Myocyte (in vitro differentiated cells): ENCODE results near the gene KCTD1. TPM values are rescaled to one million over a fixed set of nuclear protein-coding genes. Genes with fewer than 3 reads are reported as not detected.

Experiments
- DNase-seq: peaks from one replicate; pipeline ENCODE4 v3.0.0-alpha.2; 2012; ENCODE audit warnings: low read depth
- polyA plus RNA-seq: library from polyadenylated mRNA; unstranded; fragments of >200 nt; gene quantifications from one replicate; pipeline ENCODE4 v1.2.1, GENCODE V29; 2012; ENCODE audit warnings: missing spikeins
- total RNA-seq: library from RNA; depleted of rRNA; stranded (reverse); fragments of >200 nt; gene quantifications from 2 replicates; pipeline ENCODE4 v1.2.3, GENCODE V29; 2014

The KCTD1 gene
- 5.8 and 8.3 TPM in 2 replicates for total RNA-seq
- polyA plus RNA-seq, result 5.8 TPM

DNA sequence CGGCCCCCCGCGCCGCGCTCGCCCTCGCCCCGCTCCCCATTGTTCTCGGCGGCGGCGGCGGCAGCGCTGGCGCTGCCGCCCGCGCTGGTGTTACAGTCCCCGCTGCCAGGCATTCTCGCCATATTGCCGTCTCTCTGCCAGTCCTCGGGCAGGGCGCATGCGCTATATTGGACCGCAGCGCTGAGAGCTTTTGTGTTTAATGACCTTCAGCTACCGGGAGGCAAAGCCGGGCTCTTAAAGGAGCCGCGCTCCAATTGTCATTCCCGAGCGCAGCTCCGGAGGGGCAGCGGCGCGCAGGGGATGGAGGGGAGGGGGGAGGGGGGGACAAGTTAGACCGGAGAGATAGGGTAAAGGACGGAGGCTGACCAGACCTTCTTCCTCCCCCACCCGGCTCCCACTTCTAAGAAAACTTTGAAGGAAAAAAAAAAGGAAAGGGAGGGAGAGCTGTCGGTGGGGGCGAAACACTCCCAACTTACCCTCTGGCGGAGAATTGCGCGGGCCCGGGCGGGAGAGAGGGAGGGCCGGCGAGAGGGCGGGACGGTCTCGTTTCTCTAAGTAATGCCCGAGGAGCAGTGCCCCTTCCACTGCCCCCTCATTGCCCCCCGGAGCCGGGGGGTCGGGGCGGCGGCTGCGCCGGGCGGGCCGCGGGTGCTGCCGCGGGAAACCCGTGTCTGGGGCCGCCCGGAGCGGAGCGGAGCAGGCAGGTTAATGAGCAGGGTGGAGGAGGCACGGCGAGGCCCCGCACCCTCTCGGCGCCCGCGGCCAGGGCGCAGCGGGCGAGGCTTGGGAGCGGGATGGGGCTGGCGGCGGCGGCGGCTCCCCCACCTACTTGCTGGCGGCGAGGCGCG lies at the start of gene KCTD1:
KCTD1 (minus strand) TSS at position 139 of the 848 bp plus-strand sequence; CDS start at position 122, 17 bp downstream.
- DNase-seq, result peak; percentile 89

DNA sequence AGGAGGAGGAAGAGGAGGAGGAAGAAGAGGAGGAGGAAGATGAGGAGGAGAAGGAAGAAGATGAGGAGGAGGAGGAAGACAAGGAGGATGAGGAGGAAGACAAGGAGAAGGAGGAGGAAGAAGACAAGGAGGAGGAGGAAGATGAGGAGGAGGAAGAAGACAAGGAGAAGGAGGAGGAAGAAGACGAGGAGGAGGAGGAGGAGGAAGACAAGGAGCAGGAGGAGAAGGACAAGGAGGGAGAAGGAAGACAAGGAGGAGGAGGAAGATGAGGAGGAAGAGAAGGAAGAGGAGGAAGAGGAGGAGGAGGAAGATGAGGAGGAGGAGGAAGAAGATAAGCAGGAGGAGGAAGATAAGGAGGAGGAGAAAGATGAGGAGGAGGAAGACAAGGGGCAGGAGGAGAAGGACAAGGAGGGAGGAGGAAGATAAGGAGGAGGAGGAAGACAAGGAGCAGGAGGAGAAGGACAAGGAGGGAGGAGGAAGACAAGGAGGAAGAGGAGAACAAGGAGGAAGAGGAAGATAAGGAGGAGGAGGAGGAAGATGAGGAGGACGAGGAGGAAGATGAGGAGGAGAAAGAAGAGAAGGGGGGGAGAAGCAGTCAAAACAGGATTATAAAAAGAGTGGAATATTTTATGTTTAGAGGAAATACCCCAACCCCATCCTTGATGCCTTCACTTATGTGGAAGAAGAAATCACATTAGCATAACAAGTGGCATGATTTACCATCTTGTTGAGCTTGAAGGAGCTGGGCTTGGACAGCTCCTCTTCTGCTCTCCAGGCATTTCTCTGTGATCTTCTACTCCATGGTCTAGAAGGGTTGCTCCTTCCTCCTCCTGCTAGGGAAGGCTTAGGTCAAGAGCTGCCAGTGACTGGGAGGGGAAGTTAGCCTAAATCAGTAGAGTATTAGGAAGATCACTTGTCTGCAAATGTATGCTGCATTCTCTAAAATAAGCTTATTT lies 45.3 kb upstream of the KCTD1 start:
- DNase-seq, result no peak

GRCh38 chr18:26584745-26585144 lies 36.4 kb upstream of the KCTD1 start:
- DNase-seq, result no peak

- peak; percentile 31 for DNase-seq
Measured at GRCh38 chr18:26579941-26580618, 31.7 kb upstream of the KCTD1 start.

- no peak for DNase-seq
Measured at GRCh38 chr18:26575865-26576217, 27.5 kb upstream of the KCTD1 start.

DNA sequence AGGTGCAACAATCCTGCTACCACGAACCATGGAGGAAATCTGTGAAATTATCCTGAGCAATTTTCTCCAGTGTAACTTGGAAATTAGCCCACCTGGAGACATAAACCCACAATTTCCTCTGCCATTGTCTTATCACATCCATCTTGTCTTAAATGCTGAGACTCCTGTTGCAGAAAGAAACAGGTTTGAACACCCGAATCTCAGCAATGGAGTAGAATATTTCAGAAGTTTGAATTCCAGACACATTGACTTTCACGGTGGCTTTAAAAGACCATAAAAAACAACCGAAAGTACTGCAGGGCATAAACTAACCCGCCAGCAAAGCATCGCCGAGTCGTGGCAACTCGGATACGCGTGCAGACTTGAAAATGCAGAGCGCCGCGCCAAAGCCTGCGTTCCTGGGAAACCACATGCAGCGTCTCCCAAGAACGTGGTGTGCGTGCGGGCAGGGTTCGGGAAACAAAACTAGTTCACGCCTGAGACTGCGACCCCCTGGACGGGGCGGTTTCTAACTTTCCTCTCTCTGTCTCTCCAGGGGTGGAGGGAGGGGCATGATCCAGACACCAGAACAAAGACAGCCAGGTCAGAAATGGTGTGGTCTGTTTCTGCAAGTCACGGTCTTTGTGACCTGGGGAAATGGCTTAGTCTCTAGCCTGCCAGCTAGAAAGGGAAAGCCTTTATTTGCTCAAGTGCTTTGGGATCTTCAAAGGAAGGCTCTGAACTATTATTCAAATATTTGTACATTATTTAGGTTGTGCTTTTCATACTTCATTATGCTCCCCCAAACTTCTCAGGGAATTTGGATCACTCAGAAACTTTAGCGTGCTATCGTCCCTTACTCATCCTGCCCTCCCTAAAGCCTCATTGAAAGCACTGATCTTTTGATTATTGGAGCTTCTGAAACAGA lies 26.9 kb upstream of the KCTD1 start:
- peak; percentile 39 for DNase-seq

DNA sequence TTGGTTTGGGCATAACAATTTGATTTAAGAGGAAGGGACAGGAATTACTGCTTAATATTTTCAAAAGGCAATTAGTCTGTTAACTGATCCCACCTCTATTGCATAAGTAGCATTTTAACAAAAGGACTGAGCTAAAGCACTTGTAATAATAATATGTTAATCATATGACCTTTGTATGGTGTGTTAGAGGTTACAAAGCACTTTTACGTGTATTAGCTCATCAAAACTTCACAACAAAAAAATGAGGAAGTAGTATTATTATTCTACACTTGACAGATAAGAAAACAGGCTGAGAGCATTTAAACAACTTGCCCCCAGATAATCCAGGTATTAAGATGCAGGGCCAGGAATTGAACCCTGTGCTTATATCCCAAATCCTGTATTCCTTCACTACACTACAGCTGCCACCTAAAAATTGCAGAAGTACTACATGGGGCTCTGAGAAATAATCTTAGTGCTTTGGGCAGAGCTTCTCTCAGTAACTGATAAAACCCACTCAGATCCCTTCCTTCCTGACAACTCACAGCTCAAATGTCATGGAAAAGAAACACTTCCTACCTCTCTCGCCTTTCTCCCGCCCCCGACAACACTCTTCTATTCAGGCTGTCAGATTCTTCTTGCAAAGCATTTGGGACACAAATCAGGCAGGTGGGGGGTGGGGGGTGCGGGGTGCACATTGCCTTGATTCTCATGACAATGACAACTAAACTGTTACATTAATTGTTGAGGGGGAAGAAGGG lies 20.7 kb upstream of the KCTD1 start:
- no peak for DNase-seq

DNA sequence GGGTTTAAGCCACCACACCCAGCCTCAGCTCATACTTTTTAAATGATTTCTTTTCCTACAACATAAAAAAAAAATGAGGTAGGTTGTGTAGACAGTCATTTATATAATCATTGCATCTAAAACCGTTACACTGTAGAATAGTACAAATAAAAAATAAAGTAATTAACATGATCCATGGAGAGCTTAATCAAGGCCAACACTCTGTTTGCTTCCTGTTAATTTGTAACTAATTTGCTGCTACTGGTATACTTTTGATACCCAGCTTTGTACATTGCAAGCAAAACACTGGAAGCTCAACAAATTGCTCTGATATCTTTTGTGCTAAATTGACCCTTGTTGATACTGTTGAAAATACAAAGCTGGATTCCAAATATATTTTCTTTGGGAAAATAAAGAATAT lies 20.2 kb upstream of the KCTD1 start:
- DNase-seq, result no peak

DNA sequence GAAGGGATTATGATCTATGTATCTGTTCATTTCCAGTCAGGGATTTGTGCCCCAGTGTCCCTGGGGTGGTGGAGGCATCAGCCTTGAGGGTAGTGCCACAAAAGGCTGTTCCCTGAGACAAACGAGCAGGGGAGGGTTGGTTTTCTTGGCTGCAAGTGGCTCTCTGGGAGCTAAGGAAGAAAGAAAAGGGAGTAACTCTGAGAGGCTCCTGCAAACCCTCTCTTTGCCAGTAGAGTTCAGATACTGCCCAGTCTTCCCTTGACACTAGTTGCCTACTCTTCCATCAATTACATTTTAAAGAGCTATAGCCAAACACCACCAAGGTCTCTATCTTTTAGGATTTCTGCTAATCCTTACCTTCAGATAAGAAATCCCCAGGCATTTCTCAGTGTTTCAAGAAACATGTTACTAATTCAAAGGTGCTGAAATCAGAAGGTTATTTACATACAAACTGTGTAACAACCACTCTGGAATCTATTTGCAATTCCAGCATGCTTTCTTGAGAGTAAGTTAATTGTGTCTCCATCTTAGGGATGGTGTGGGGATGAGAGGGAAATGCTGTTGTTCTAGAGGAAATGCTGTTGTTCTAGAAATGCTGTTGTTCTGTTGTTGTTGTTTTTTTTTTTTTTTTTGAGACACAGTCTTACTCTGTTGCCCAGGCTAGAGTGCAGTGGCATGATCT lies 18.7 kb upstream of the KCTD1 start:
- no peak for DNase-seq

GRCh38 chr18:26565514-26565913 lies 17.2 kb upstream of the KCTD1 start:
- DNase-seq, result no peak

- no peak for DNase-seq
Measured at GRCh38 chr18:26563024-26563423, 14.7 kb upstream of the KCTD1 start.

- no peak for DNase-seq
Measured at GRCh38 chr18:26562568-26562967, 14.2 kb upstream of the KCTD1 start.

DNA sequence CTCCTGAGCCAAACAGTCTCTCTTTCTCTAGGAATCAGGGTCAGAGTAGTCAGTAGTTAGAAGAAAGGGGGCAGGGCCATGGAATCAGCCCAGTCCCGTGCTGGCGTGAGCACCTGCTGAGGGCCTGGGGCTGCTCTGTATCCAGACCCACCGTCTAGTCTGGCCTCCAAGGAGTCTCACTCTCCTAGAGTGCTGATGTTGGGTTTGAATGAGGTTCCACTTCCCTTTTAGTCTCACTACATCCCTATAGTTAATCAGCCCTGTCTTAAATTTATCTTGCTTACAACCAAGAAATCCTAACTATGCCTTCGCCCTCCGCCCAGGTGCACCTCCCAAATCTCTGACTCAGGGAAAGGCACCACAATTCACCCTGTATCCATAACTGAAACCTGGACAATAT lies 13.4 kb upstream of the KCTD1 start:
- no peak for DNase-seq

DNA sequence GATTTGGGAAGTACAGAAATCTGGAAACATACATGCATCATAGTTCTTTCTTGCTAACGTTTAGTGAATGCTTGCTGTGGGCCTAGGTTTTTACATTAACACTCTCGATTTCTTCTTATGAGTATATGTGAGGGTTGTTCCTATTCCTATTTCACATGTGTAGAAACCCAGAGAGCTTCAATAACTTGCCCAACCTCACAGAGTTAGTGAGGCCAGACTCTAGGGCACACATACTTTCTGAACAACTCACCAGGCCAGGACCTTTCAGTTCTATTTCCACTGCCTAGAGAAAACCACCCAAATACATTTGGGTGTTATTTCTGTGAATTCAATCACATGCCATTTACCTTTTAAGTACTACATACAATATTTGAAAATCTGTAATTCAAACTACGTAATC lies 8.2 kb upstream of the KCTD1 start:
- DNase-seq, result no peak

GRCh38 chr18:26555804-26556553 lies 7.6 kb upstream of the KCTD1 start:
- no peak for DNase-seq

- no peak for DNase-seq
Measured at GRCh38 chr18:26553943-26554342, 5.6 kb upstream of the KCTD1 start.

DNA sequence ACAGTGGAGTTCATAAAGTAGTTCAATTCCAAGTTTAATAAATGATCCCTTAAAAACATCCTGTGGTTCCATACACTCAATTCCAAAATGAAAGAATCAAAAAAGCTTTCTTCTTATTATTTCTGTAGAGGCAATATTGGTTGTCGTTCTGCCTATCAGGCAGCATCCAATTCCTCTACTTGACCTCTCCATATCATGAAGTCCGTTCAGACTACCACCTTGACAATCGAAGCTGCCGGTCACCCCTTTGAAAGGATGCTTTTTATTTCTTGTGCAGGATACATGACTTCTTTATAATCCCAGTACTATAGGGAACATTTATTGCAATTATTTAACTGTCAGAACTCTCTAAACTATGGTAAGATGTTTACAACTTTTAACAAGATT lies 3.3 kb upstream of the KCTD1 start:
- DNase-seq, result no peak

DNA sequence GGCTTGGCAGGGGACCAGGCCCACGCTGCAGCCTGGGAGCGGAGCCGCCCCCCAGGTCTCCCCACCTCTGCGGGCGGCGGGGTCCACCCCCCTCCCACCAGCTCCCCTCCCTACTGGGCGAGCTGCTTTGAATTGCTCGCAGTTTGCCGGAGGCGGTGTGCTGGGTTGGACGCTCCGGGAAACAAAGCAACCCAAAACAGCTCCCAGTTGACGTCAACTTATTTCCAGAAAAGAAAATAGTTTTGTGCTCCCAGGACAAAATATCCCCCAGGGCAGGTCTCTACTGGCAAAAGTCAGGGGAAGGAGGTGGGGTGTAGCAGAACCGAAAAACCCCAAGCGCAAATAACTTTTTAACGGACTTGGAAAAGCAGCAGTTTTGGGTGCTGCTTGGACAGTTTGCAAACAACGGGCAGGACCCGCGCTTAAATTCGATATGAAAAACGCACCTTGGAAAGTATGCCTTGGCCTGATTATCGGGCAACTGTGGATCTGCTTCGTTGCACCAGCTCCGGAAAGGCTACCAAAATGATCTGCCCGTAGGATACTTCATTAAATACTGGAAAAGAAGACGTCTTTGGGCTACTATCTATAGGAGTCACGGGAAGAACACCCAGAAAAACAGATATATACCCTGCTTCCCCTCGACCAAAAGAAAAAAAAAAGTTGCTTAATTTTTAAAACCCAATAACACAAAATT lies 2.8 kb upstream of the KCTD1 start:
- no peak for DNase-seq
